Activated CD8-positive, alpha-beta memory T cell treated with anti-CD3 and anti-CD28 coated beads, Interleukin-2, amount 10 ng/mL, durations not matched to agents 7 days and 5 days (primary cell): ENCODE results near the gene PPARG. TPM values are rescaled to one million over a fixed set of nuclear protein-coding genes. Genes with fewer than 3 reads are reported as not detected.
A peak's percentile ranks its signal among the peaks of the same experiment; 100 is the strongest.
"Not testable (repeated sequence)": the region's sequence is repeated elsewhere in the genome, so short reads cannot be mapped to it uniquely, and the experiment has no call there.

Experiments used
- ATAC-seq: fragments of 150-1000 bp; cut with Tn5 transposase; one replicate; pipeline ENCODE4 v1.10.0; 2021; ENCODE audit warnings: moderate library complexity
- CTCF ChIA-PET: fragments of 350-600 bp; sonication (Branson Sonifier 250); formaldehyde crosslinking; loops from one replicate; lab custom pipeline; 2021; ENCODE audit warnings: antibody characterized with exemption; lab: Charles Lee
- DNase-seq: peaks from one replicate; pipeline ENCODE4 v3.0.0-alpha.2; 2020
- H3K27ac Mint-ChIP-seq: one replicate; pipeline ENCODE4 v1.8.0; 2021; ENCODE audit warnings: mild to moderate bottlenecking, mixed read lengths
- H3K27me3 Mint-ChIP-seq: one replicate; pipeline ENCODE4 v1.8.0; 2021; ENCODE audit warnings: mixed read lengths
- H3K36me3 Mint-ChIP-seq: one replicate; pipeline ENCODE4 v1.8.0; 2021; ENCODE audit warnings: mild to moderate bottlenecking, mixed read lengths
- H3K4me1 Mint-ChIP-seq: one replicate; pipeline ENCODE4 v1.8.0; 2021; ENCODE audit warnings: mixed read lengths
- H3K4me3 Mint-ChIP-seq: one replicate; pipeline ENCODE4 v1.8.0; 2021; ENCODE audit warnings: mild to moderate bottlenecking, moderate library complexity, mixed read lengths
- H3K9me3 Mint-ChIP-seq: one replicate; pipeline ENCODE4 v1.8.0; 2022; ENCODE audit warnings: low read depth, mixed read lengths
- total RNA-seq, 2 experiments: library from RNA; stranded (reverse); gene quantifications; one replicate each; pipeline ENCODE4 v1.2.3, GENCODE V29; 2021

PPARG gene
- total RNA-seq, 2 experiments from 2014 or later = 0.18 to 2.8 TPM

- peaks cover 22% of the 10 kb centered on the region for H3K4me1 Mint-ChIP-seq
- H3K27me3 Mint-ChIP-seq = no peaks in the 10 kb centered on the region
- H3K27ac Mint-ChIP-seq = peak overlapping the region; percentile 37
- CTCF ChIA-PET = interaction anchor here (1.1 kb wide), 1 partner anchor 10 kb away, joined by 3 read pairs; no protein-coding TSS in a partner anchor
- no peaks in the 10 kb centered on the region for H3K36me3 Mint-ChIP-seq
- ATAC-seq = no peak
- no peak overlapping the region for H3K4me3 Mint-ChIP-seq
- no peaks in the 10 kb centered on the region for H3K9me3 Mint-ChIP-seq
- DNase-seq = no peak
These were observed 183.2 kb downstream of the PPARG start for GRCh38 chr3:12472000-12472610.

- Mint-ChIP-seq H3K27ac (peak overlapping the region; percentile 37), H3K9me3 (no peaks in the 10 kb centered on the region), H3K36me3 (no peaks in the 10 kb centered on the region), H3K27me3 (no peaks in the 10 kb centered on the region), H3K4me3 (no peak overlapping the region), H3K4me1 (peaks cover 22% of the 10 kb centered on the region)
- CTCF ChIA-PET = interaction anchor here (0.9 to 2.3 kb wide), 3 partner anchors 11 to 338 kb away, joined by 3 to 4 read pairs (median 4); partner anchors contain the start of gene TSEN2
- DNase-seq (no peak), ATAC-seq (no peak)
These were observed 183.9 kb downstream of the PPARG start for GRCh38 chr3:12472796-12473195.

GRCh38 chr3:12473511-12473910 is 184.6 kb downstream of the PPARG start:
- Mint-ChIP-seq H3K27ac (peak overlapping the region; percentile 42), H3K4me3 (no peak overlapping the region)
- CTCF ChIA-PET = interaction anchor here (0.9 to 2.3 kb wide), 3 partner anchors 10 to 338 kb away, joined by 3 to 4 read pairs (median 4); partner anchors contain the start of gene TSEN2

GRCh38 chr3:12476238-12476897 is 187.5 kb downstream of the PPARG start:
- Mint-ChIP-seq H3K4me3 (no peak overlapping the region), H3K27me3 (no peaks in the 10 kb centered on the region), H3K9me3 (no peaks in the 10 kb centered on the region), H3K27ac (no peak overlapping the region), H3K36me3 (no peaks in the 10 kb centered on the region), H3K4me1 (peaks cover 14% of the 10 kb centered on the region)
- CTCF ChIA-PET = interaction anchor here (0.7 to 2.7 kb wide), 3 partner anchors 8 to 341 kb away, joined by 3 to 6 read pairs (median 4); partner anchors contain the start of gene TSEN2
- ATAC-seq (no peak), DNase-seq (no peak)

More at GRCh38 chr3:12473511-12473910, 184.6 kb downstream of the PPARG start:
- no peaks in the 10 kb centered on the region for H3K9me3 Mint-ChIP-seq
- ATAC-seq (no peak), DNase-seq (no peak)
- no peaks in the 10 kb centered on the region for H3K27me3 Mint-ChIP-seq
- no peaks in the 10 kb centered on the region for H3K36me3 Mint-ChIP-seq
- peaks cover 22% of the 10 kb centered on the region for H3K4me1 Mint-ChIP-seq

GRCh38 chr3:12477256-12477655 is 188.4 kb downstream of the PPARG start:
- H3K4me3 Mint-ChIP-seq = no peak overlapping the region
- H3K27ac Mint-ChIP-seq = no peak overlapping the region
- ATAC-seq (no peak), DNase-seq (no peak)
- no peaks in the 10 kb centered on the region for H3K36me3 Mint-ChIP-seq
- H3K4me1 Mint-ChIP-seq = peaks cover 10% of the 10 kb centered on the region
- CTCF ChIA-PET = interaction anchor here (1.3 to 9.1 kb wide), 2 partner anchors 81 to 341 kb away, joined by 3 to 194 read pairs; no protein-coding TSS in a partner anchor
- no peaks in the 10 kb centered on the region for H3K27me3 Mint-ChIP-seq
- H3K9me3 Mint-ChIP-seq = no peaks in the 10 kb centered on the region

- H3K4me1 Mint-ChIP-seq = peaks cover 5% of the 10 kb centered on the region
- H3K27ac Mint-ChIP-seq = no peak overlapping the region
- H3K36me3 Mint-ChIP-seq = no peaks in the 10 kb centered on the region
- no peaks in the 10 kb centered on the region for H3K9me3 Mint-ChIP-seq
- H3K27me3 Mint-ChIP-seq = no peaks in the 10 kb centered on the region
- DNase-seq (no peak), ATAC-seq (no peak)
- CTCF ChIA-PET = interaction anchor here (1.3 to 9.1 kb wide), 4 partner anchors 82 to 342 kb away, joined by 3 to 194 read pairs (median 8); no protein-coding TSS in a partner anchor
- H3K4me3 Mint-ChIP-seq = no peak overlapping the region
These were observed 189.5 kb downstream of the PPARG start for GRCh38 chr3:12478326-12478725.

GRCh38 chr3:12479198-12479597 is 190.3 kb downstream of the PPARG start:
- H3K4me3 Mint-ChIP-seq, H3K27me3 Mint-ChIP-seq, ATAC-seq, DNase-seq, H3K36me3 Mint-ChIP-seq, H3K9me3 Mint-ChIP-seq, H3K27ac Mint-ChIP-seq: not testable (repeated sequence)
- H3K4me1 Mint-ChIP-seq = peaks cover 10% of the 10 kb centered on the region
- CTCF ChIA-PET = interaction anchor here (0.6 to 9.1 kb wide), 27 partner anchors 9 to 633 kb away, joined by 3 to 194 read pairs (median 4); partner anchors contain the start of genes RPL32 and TAMM41

- ATAC-seq (no peak), DNase-seq (no peak)
- H3K4me3 Mint-ChIP-seq = no peak overlapping the region
- H3K4me1 Mint-ChIP-seq = peaks cover 14% of the 10 kb centered on the region
- CTCF ChIA-PET = interaction anchor here (0.6 to 9.1 kb wide), 29 partner anchors 10 to 636 kb away, joined by 3 to 194 read pairs (median 4); partner anchors contain the start of genes RPL32 and TAMM41
- H3K36me3 Mint-ChIP-seq = no peaks in the 10 kb centered on the region
- no peak overlapping the region for H3K27ac Mint-ChIP-seq
- no peaks in the 10 kb centered on the region for H3K9me3 Mint-ChIP-seq
- H3K27me3 Mint-ChIP-seq = no peaks in the 10 kb centered on the region
These were observed 191.1 kb downstream of the PPARG start for GRCh38 chr3:12479919-12480427.

GRCh38 chr3:12483410-12483809 is 194.5 kb downstream of the PPARG start:
- Mint-ChIP-seq H3K4me3 (peak overlapping the region; percentile 95), H3K27me3 (no peaks in the 10 kb centered on the region), H3K9me3 (no peaks in the 10 kb centered on the region), H3K36me3 (no peaks in the 10 kb centered on the region), H3K27ac (peak overlapping the region; percentile 92), H3K4me1 (peaks cover 30% of the 10 kb centered on the region)
- CTCF ChIA-PET = interaction anchor here (1.1 to 9.1 kb wide), 8 partner anchors 8 to 347 kb away, joined by 3 to 194 read pairs (median 4); partner anchors contain the start of gene RAF1
- no peak for ATAC-seq
- DNase-seq = no peak

GRCh38 chr3:12483872-12484197 is 195.0 kb downstream of the PPARG start:
- DNase-seq (no peak), ATAC-seq (no peak)
- Mint-ChIP-seq H3K4me3 (peak overlapping the region; percentile 95), H3K27me3 (no peaks in the 10 kb centered on the region), H3K27ac (peak overlapping the region; percentile 92), H3K9me3 (no peaks in the 10 kb centered on the region), H3K36me3 (no peaks in the 10 kb centered on the region), H3K4me1 (peaks cover 31% of the 10 kb centered on the region)
- CTCF ChIA-PET = interaction anchor here (0.9 to 9.1 kb wide), 11 partner anchors 9 to 348 kb away, joined by 3 to 194 read pairs (median 4); partner anchors contain the start of genes MKRN2 and RAF1

Other genes starting within 250 kb of the PPARG start
- gene TIMP4, start 130.2 kb upstream of the PPARG start, total RNA-seq = not detected
- gene TSEN2, start 195.4 kb downstream of the PPARG start, total RNA-seq = 10 to 100 TPM; 12.6 to 13.0 TPM